ENCODE data around the gene BRI3.

DNA sequence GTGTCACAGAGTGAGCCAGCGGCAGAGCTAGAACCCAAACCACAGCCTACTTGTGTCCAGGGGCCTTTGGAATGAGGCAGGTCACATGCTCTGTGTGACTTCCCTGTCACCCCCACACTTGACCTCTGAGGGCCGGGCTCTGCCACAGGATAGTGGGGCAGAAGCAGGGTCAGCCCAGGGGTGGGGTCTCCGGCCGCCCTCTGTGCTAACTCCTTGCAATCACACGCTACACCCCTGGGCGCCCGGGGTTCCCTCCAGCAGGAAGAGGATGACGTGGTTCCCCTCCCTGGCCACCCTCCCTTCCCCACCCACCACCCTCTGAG lies 49.3 kb upstream of the BRI3 start:
- TF ChIP-seq, protein P1, sequence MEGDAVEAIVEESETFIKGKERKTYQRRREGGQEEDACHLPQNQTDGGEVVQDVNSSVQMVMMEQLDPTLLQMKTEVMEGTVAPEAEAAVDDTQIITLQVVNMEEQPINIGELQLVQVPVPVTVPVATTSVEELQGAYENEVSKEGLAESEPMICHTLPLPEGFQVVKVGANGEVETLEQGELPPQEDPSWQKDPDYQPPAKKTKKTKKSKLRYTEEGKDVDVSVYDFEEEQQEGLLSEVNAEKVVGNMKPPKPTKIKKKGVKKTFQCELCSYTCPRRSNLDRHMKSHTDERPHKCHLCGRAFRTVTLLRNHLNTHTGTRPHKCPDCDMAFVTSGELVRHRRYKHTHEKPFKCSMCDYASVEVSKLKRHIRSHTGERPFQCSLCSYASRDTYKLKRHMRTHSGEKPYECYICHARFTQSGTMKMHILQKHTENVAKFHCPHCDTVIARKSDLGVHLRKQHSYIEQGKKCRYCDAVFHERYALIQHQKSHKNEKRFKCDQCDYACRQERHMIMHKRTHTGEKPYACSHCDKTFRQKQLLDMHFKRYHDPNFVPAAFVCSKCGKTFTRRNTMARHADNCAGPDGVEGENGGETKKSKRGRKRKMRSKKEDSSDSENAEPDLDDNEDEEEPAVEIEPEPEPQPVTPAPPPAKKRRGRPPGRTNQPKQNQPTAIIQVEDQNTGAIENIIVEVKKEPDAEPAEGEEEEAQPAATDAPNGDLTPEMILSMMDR (IDR thresholded peaks at IDR 0.05) = no peak
- TF ChIP-seq POLR2A (IDR thresholded peaks at IDR 0.05) = no peak

Measured in lower leg skin (tissue), 3 donors.